Gastroesophageal sphincter (tissue), 3 donors: ENCODE results near the gene ZSWIM3.

Source experiments
- CTCF ChIP-seq, 4 experiments: fragments of 200-600 bp in 2 of 4; fragments of 450-650 bp in 2 of 4; sonication (generic) in 1 of 4; IDR thresholded peaks; one replicate each; pipeline ENCODE4 v1.5.1; 2017 to 2019; ENCODE audit warnings: antibody characterized with exemption in 4 of 4, mild to moderate bottlenecking in 2 of 4, moderate library complexity in 2 of 4
- EP300 ChIP-seq: sonication (generic); formaldehyde crosslinking; IDR thresholded peaks from one replicate; pipeline ENCODE4 v1.6.1; 2017; ENCODE audit warnings: antibody characterized with exemption, mild to moderate bottlenecking
- POLR2A ChIP-seq, 2 donors: fragments of 450-650 bp; IDR thresholded peaks; one replicate each; pipeline ENCODE4 v1.6.1; 2017; ENCODE audit warnings: antibody characterized with exemption in 2 of 2, mild to moderate bottlenecking in 2 of 2, moderate library complexity in 1 of 2
- POLR2AphosphoS5 ChIP-seq: sonication (generic); formaldehyde crosslinking; IDR thresholded peaks from one replicate; pipeline ENCODE4 v1.6.1; 2017; ENCODE audit warnings: antibody characterized with exemption

- TF ChIP-seq POLR2AphosphoS5 (no peak), CTCF (IDR thresholded peaks at IDR 0.05) (no peak), POLR2A (IDR thresholded peaks at IDR 0.05) (no peak), EP300 (no peak)
Measured at GRCh38 chr20:45892828-45893500, 35.5 kb downstream of the ZSWIM3 start.
